HUES64 (cell line): Measurements from ENCODE around the gene APBB2.

Experiments
- H3K27ac ChIP-seq: 2 replicates; pipeline ENCODE4 v1.7.0; 2013; ENCODE audit warnings: low read depth, low read length, inconsistent platforms
- H3K27me3 ChIP-seq: 2 replicates; pipeline ENCODE4 v1.6.1; 2013; ENCODE audit warnings: mild to moderate bottlenecking, low read length; ENCODE audit not compliant: insufficient read depth
- H3K36me3 ChIP-seq: 2 replicates; pipeline ENCODE4 v1.6.1; 2013; ENCODE audit warnings: mild to moderate bottlenecking, low read length; ENCODE audit not compliant: insufficient read depth
- H3K4me1 ChIP-seq: 2 replicates; pipeline ENCODE4 v1.6.1; 2013; ENCODE audit warnings: mild to moderate bottlenecking, low read length, moderate library complexity; ENCODE audit not compliant: insufficient read depth
- H3K4me3 ChIP-seq: 2 replicates; pipeline ENCODE4 v1.5.1; 2013; ENCODE audit warnings: mild to moderate bottlenecking, low read length, moderate library complexity
- H3K9ac ChIP-seq: 2 replicates; pipeline ENCODE4 v1.6.1; 2013; ENCODE audit warnings: mild to moderate bottlenecking, low read depth, low read length
- H3K9me3 ChIP-seq: 2 replicates; pipeline ENCODE4 v1.6.1; 2013; ENCODE audit warnings: low read depth, low read length; ENCODE audit not compliant: insufficient read depth
- WGBS: fragments of 150-250, 120-280 bp; methylation state at CpG from one replicate; pipeline ENCODE4 v1.1.7; 2013; ENCODE audit warnings: missing lambda C conversion rate; 5-methylcytosine and 5-hydroxymethylcytosine counted together

APBB2 gene

DNA sequence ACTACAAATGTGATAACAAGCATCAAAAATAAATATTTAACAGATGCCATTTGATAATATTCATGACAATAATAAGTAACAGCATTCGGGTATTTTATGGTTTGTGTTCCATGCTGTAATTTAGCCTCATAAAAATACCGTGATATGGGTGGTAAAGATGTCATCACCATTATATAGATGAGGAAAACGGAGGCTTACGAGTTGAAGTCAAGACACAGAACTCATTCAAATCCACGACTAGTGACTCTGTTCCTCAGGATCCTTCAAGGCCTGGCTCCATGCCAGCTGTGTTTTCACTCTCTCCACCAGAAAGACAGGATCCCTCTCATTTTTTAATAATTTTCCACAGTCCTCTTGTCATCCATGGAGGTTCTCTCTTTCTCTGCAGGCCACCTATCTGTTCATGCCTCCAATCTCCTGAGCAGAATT is 94.5 kb downstream of the APBB2 start:
- Histone ChIP-seq H3K9me3 (no peaks in the 10 kb centered on the region), H3K36me3 (no peaks in the 10 kb centered on the region), H3K4me1 (peaks cover 30% of the 10 kb centered on the region), H3K4me3 (no peak overlapping the region), H3K27ac (peak overlapping the region; percentile 11; the same call in 1 of the 2 replicates), H3K27me3 (no peaks in the 10 kb centered on the region), H3K9ac (0 out of 2 replicates have a peak overlapping the region, but pooled peaks have one; percentile 28)
- WGBS = 88% methylated on average over 5 of the region's 5 CpGs

DNA sequence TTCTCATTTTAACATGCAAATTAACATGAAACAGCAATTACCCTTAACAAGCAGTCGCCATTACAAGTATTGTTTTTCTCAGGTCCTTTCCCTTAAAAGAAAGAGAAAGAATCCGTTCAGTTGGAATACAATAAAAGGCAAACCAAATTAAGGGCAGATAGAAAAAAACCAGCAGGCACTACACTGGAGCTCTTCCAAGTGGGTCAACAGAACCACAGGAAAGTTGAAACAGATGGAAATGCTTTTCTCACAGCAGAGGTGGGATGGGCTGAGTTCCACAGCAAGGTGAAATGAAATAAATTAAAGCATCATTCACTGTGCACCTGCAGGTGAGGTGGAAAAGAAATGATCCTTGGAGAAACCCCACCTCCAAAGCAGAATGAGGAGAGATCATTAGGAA is 102.6 kb downstream of the APBB2 start:
- WGBS = 90% methylated on average over 2 of the region's 2 CpGs
- Histone ChIP-seq H3K4me3 (no peak overlapping the region), H3K4me1 (no peaks in the 10 kb centered on the region), H3K9ac (no peak overlapping the region), H3K27me3 (no peaks in the 10 kb centered on the region), H3K36me3 (peaks cover 3% of the 10 kb centered on the region; the same call in 1 of the 2 replicates), H3K27ac (no peak overlapping the region), H3K9me3 (no peaks in the 10 kb centered on the region; the same call in 1 of the 2 replicates)

DNA sequence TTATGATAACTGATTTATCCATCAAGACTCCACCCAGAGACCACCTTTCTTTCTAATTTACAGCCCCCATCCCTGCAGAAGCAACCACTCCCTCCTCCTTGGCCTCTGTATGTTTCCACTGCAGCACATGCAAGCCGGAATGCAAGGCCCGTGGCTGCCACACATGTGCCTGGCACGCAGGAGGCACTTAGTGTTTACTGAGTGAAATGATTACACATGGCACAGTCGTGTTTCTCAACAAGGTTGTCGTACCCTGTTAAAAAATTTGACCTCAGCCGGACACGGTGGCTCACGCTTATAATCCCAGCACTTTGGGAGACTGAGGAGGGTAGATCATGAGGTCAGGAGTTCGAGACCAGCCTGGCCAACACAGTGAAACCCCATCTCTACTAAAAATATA is 104.3 kb downstream of the APBB2 start:
- Histone ChIP-seq H3K9ac (no peak overlapping the region), H3K36me3 (peaks cover 3% of the 10 kb centered on the region; the same call in 1 of the 2 replicates), H3K4me1 (no peaks in the 10 kb centered on the region), H3K9me3 (no peaks in the 10 kb centered on the region; the same call in 1 of the 2 replicates), H3K4me3 (no peak overlapping the region), H3K27ac (no peak overlapping the region), H3K27me3 (no peaks in the 10 kb centered on the region)
- 96% methylated on average over 9 of the region's 9 CpGs for WGBS

DNA sequence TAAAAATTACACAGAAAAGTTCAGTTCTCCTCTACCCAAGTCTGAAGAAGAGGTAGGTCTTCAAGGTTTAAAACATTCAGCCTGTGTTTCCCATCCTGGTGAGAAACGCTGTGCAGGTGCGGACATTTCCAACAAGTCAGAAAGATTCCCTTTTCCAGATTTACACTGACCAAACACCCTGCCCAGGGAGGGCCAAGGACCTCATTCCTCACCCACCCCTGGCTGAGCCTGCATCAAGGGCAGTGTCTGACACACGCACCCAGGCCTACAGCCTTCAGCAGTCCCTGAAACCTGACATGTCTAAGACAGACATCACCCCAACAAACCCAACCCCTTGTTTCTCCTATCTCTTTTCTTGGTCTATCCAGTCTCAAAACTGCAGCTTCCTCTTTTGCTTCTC is 105.9 kb downstream of the APBB2 start:
- Histone ChIP-seq H3K9me3 (no peaks in the 10 kb centered on the region; the same call in 1 of the 2 replicates), H3K4me1 (no peaks in the 10 kb centered on the region), H3K9ac (no peak overlapping the region), H3K36me3 (peaks cover 3% of the 10 kb centered on the region; the same call in 1 of the 2 replicates), H3K4me3 (no peak overlapping the region), H3K27me3 (no peaks in the 10 kb centered on the region), H3K27ac (no peak overlapping the region)
- 87% methylated on average over 3 of the region's 3 CpGs for WGBS

DNA sequence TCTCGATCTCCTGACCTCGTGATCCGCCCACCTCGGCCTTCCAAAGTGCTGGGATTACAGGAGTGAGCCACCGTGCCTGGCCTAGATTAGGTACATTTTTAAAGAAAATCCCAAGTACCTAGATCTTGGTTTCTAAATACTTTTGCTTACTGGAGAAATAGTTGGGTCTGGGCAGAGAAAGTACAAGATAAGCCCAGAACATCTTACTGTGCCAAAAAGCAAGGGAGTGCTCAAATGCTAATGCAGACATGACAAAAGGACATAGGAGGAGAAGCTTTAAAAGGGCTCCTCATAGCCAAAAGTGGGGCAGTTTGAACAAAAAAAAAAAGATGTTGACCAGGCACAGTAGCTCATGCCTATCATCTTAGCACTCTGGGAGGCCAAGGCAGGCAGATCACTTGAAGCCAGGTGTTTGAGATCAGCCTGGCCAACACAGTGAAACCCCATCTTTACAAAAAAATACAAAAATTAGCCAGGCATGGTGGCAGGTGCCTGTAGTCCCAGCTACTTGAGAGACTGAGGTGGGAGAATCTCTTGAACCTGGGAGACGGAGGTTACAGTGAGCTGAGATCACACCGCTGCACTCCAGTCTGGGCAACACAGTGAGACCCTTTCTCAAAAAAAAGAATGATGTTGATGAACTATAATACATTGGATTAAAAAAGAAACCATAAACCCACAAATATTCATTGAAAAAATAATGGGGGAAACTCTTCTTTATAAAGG is 107.5 kb downstream of the APBB2 start:
- H3K9me3 ChIP-seq = no peaks in the 10 kb centered on the region; the same call in 1 of the 2 replicates
- 94% methylated on average over 7 of the region's 7 CpGs for WGBS
- H3K27ac ChIP-seq = no peak overlapping the region
- H3K9ac ChIP-seq = no peak overlapping the region
- peaks cover 3% of the 10 kb centered on the region; the same call in 1 of the 2 replicates for H3K36me3 ChIP-seq
- H3K4me1 ChIP-seq = no peaks in the 10 kb centered on the region
- H3K4me3 ChIP-seq = no peak overlapping the region
- H3K27me3 ChIP-seq = no peaks in the 10 kb centered on the region

DNA sequence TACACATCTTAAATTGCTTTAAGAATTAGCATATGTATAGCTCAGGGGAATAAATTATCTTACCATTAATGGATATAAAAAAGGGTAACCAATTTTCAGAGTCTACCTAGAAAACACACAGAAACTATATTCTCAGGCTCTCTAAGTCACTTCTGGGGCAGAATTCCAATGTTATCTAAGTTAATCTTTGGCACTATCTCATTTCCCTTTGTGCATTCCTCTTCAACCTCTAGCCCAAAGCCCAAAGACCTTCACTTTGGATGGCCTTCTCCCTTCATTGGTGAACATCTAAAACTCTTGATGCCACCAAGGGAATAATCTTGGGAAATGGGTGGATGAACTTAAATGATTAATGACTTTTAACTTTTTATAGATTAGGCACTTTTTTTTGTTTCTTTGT is 108.3 kb downstream of the APBB2 start:
- Histone ChIP-seq H3K27ac (no peak overlapping the region), H3K4me3 (no peak overlapping the region), H3K27me3 (no peaks in the 10 kb centered on the region), H3K36me3 (peaks cover 2% of the 10 kb centered on the region; the same call in 1 of the 2 replicates), H3K9me3 (no peaks in the 10 kb centered on the region; the same call in 1 of the 2 replicates), H3K9ac (no peak overlapping the region), H3K4me1 (no peaks in the 10 kb centered on the region)

DNA sequence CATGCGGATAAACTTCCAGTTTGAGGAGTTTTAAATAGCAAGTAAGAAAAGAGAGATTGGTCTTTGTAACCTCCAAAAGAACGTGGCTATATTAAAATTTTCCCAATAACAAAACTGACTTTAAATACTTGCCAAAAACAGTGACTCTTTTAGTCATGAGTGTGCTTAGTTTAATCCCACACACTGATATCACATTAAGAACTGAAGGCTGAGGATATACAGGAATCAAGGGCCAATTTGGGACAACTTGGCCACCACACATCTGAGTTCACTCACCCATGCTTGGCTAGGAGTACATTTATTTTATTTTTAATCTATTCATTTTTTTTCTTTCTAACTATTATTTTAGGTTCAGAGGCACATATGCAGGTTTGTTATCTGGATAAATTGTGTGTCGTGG is 110.2 kb downstream of the APBB2 start:
- H3K27ac ChIP-seq = no peak overlapping the region
- WGBS = 82% methylated on average over 2 of the region's 3 CpGs
- H3K27me3 ChIP-seq = no peaks in the 10 kb centered on the region
- H3K36me3 ChIP-seq = no peaks in the 10 kb centered on the region
- no peaks in the 10 kb centered on the region for H3K9me3 ChIP-seq
- no peak overlapping the region for H3K4me3 ChIP-seq
- H3K9ac ChIP-seq = no peak overlapping the region
- no peaks in the 10 kb centered on the region for H3K4me1 ChIP-seq

DNA sequence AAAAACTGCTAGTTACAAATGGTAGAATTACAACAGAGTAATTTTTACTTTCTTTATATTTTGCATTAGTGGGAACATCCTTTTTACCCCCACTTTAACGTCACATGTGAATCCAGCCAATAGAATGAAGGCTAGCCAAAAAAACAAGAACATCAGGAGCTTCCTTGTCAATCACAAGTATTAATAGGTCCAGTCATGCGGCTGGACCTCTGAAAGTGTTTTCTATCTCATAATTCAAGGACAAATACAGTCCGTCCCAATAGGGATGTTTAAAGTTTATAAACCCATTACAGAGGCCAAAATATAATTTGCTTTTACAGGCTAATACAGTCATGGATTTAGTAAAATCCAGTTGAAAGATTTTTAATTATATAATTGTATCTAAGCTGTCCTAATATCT is 110.7 kb downstream of the APBB2 start:
- Histone ChIP-seq H3K4me1 (peaks cover 3% of the 10 kb centered on the region; the same call in 1 of the 2 replicates), H3K9me3 (no peaks in the 10 kb centered on the region), H3K27me3 (no peaks in the 10 kb centered on the region), H3K27ac (no peak overlapping the region), H3K9ac (no peak overlapping the region), H3K4me3 (no peak overlapping the region), H3K36me3 (no peaks in the 10 kb centered on the region)
- 87% methylated on average over 2 of the region's 3 CpGs for WGBS

DNA sequence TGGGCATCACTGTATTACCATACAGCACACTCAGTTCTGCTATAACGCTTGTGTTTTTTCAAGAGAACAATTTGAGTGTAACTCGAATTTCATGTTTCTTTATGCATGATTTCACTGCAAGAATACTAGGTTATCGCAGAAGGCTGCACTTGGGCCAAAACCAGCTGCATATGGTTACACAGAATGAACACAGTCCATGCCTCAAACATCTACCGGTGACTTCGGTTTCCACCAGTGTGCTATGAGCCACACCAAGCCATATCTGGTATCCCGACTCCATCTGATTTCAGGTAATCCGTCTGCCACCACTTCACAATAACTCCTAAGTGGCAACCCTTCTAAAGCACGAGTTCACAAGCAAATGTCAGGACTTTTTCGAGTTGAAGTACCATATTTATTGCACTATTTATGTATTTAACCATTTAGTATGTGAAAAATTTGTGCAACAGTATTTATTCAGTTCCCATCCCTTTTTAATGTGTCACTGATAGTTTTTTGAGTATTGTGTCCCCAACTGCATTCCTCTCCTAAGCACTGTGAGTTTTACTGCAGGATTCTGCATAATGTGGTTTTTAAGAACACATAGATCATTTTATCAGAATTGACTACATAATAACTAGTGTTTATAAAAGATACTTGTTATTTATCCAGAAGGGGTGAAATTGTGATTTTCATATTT is 111.8 kb downstream of the APBB2 start:
- Histone ChIP-seq H3K4me3 (no peak overlapping the region), H3K9me3 (no peaks in the 10 kb centered on the region), H3K27ac (no peak overlapping the region), H3K9ac (no peak overlapping the region), H3K36me3 (no peaks in the 10 kb centered on the region), H3K4me1 (peaks cover 6% of the 10 kb centered on the region; the same call in 1 of the 2 replicates), H3K27me3 (no peaks in the 10 kb centered on the region)
- 92% methylated on average over 9 of the region's 9 CpGs for WGBS

DNA sequence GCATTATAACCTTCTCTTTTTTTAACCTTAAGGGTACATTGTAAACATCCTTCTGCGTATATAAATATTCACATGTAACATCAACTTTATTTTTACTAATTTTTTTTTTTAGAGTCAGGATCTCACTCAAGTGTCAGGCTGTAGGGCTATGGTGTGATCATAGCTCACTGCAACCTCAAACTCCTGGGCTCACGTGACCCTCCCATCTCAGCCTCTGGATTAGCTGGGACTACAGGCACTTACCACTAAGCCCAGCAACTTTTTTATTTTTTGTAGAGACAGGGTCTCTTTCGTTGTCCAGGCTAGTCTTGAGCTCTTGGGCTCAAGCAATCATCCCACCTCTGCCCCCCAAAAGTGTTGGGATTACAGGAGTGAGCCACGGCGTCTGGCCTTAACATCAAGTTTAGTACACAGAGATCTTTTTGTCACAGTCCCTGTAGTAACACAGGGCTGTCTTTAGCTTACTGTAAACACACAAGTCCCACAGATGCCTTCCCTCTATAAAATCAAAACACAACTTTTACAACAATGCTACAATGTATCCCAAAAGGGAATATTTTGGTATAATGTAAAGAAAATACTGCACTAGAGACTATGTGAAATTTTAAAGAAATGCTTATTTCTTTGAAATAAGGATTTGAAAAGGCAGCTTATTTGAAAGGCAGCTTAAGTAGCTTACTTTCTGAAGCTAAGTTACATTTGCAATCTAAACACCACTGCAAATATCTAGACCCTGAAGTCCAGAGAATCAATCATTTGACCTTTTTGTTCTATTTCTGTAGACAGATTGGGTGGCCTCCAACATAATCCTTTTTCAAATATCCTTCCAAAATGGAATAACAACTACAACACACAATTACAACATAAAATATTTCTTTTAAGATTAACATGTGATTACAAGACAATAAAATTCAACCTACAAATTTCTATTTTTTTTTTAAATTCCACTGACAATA is 116.0 kb downstream of the APBB2 start:
- H3K36me3 ChIP-seq = no peaks in the 10 kb centered on the region
- no peak overlapping the region for H3K27ac ChIP-seq
- H3K4me3 ChIP-seq = no peak overlapping the region
- no peaks in the 10 kb centered on the region for H3K9me3 ChIP-seq
- WGBS = 83% methylated on average over 5 of the region's 5 CpGs
- peaks cover 6% of the 10 kb centered on the region; the same call in 1 of the 2 replicates for H3K4me1 ChIP-seq
- no peaks in the 10 kb centered on the region for H3K27me3 ChIP-seq
- H3K9ac ChIP-seq = no peak overlapping the region
